GM23338 (cell line): ENCODE data around the gene NPL. TPM values are rescaled to one million over a fixed set of nuclear protein-coding genes. Genes with fewer than 3 reads are reported as not detected.

Experiments used
- ATAC-seq: fragments of 200-7000 bp; cut with Tn5 transposase; 3 replicates; pipeline ENCODE4 v1.9.1; 2020
- DNase-seq: peaks from one replicate; pipeline ENCODE4 v3.0.0-alpha.2; 2015; ENCODE audit warnings: low spot score
- H2AFZ ChIP-seq: fragments of 200-600 bp; sonication (generic); 2 replicates; pipeline ENCODE4 v1.8.0; 2016; ENCODE audit warnings: antibody characterized with exemption, mild to moderate bottlenecking, moderate library complexity
- H3F3A ChIP-seq: fragments of 200-600 bp; sonication (generic); replicated peaks from 2 replicates; pipeline ENCODE4 v1.8.0; 2017; ENCODE audit warnings: antibody characterized with exemption, mixed run types, low read depth
- H3K27ac ChIP-seq: fragments of 200-600 bp; sonication (generic); 2 replicates; pipeline ENCODE4 v1.6.1; 2016; ENCODE audit warnings: low read depth
- H3K27me3 ChIP-seq: fragments of 200-600 bp; sonication (generic); 2 replicates; pipeline ENCODE4 v1.8.0; 2016; ENCODE audit warnings: mild to moderate bottlenecking, mixed run types, moderate library complexity; ENCODE audit not compliant: insufficient read depth
- H3K36me3 ChIP-seq: fragments of 200-600 bp; sonication (generic); 2 replicates; pipeline ENCODE4 v1.8.0; 2016; ENCODE audit warnings: mild to moderate bottlenecking; ENCODE audit not compliant: insufficient read depth
- H3K4me1 ChIP-seq: fragments of 200-600 bp; sonication (generic); 2 replicates; pipeline ENCODE4 v1.8.0; 2016; ENCODE audit warnings: mild to moderate bottlenecking, moderate library complexity; ENCODE audit not compliant: insufficient read depth
- H3K4me2 ChIP-seq: fragments of 200-600 bp; sonication (generic); 2 replicates; pipeline ENCODE4 v1.7.1; 2017; ENCODE audit warnings: mixed run types
- H3K4me3 ChIP-seq: fragments of 200-600 bp; sonication (generic); 2 replicates; pipeline ENCODE4 v1.6.1; 2016; ENCODE audit warnings: mixed run types
- H3K79me2 ChIP-seq: fragments of 200-600 bp; sonication (generic); replicated peaks from 2 replicates; pipeline ENCODE4 v1.8.0; 2017; ENCODE audit warnings: mild to moderate bottlenecking; ENCODE audit not compliant: insufficient read depth
- H3K9me2 ChIP-seq: fragments of 200-600 bp; sonication (generic); 2 replicates; pipeline ENCODE4 v1.8.0; 2017; ENCODE audit not compliant: insufficient read depth
- H4K20me1 ChIP-seq: fragments of 200-600 bp; sonication (generic); replicated peaks from 2 replicates; pipeline ENCODE4 v1.8.0; 2017; ENCODE audit warnings: mild to moderate bottlenecking; ENCODE audit not compliant: insufficient read depth
- H3K27ac Mint-ChIP-seq: 2 replicates; pipeline ENCODE4 v1.8.0; 2020; ENCODE audit warnings: inconsistent platforms, mild to moderate bottlenecking, moderate library complexity, mixed read lengths
- H3K27me3 Mint-ChIP-seq: 3 replicates; pipeline ENCODE4 v1.8.0; 2022; ENCODE audit warnings: low read depth, mild to moderate bottlenecking, moderate library complexity, mixed read lengths, inconsistent platforms; ENCODE audit not compliant: insufficient read depth, poor library complexity
- H3K36me3 Mint-ChIP-seq: 3 replicates; pipeline ENCODE4 v1.8.0; 2021; ENCODE audit warnings: low read depth, mild to moderate bottlenecking, inconsistent platforms, moderate library complexity, mixed read lengths
- H3K4me1 Mint-ChIP-seq: 3 replicates; pipeline ENCODE4 v1.8.0; 2020; ENCODE audit warnings: mild to moderate bottlenecking, inconsistent platforms, mixed read lengths
- H3K4me3 Mint-ChIP-seq: 3 replicates; pipeline ENCODE4 v1.8.0; 2021; ENCODE audit warnings: moderate library complexity, mild to moderate bottlenecking, inconsistent platforms, mixed read lengths
- H3K9me3 Mint-ChIP-seq: 3 replicates; pipeline ENCODE4 v1.8.0; 2020; ENCODE audit warnings: moderate library complexity, mild to moderate bottlenecking, inconsistent platforms, mixed read lengths
- CTCF ChIP-seq, 2 experiments: fragments of 200-600 bp in 1 of 2; sonication (generic) in 1 of 2; conservative IDR thresholded peaks; 2 replicates each; pipeline versions ENCODE4 v1.5.1 to v1.6.1; 2016 to 2017; ENCODE audit warnings: antibody characterized with exemption in 2 of 2, low read depth in 2 of 2, mild to moderate bottlenecking in 2 of 2, moderate library complexity in 1 of 2
- ETS1 ChIP-seq: IDR thresholded peaks from 2 replicates; pipeline ENCODE4 v1.6.1; 2016; ENCODE audit warnings: antibody characterized with exemption
- JUNB ChIP-seq: IDR thresholded peaks from one replicate; pipeline ENCODE4 v1.6.1; 2016; ENCODE audit warnings: antibody characterized with exemption; ENCODE audit not compliant: unreplicated experiment
- NANOG ChIP-seq: IDR thresholded peaks from 2 replicates; pipeline ENCODE4 v1.6.1; 2016; ENCODE audit warnings: antibody characterized with exemption, borderline replicate concordance
- POLR2AphosphoS5 ChIP-seq: IDR thresholded peaks from 2 replicates; pipeline ENCODE4 v1.6.1; 2016; ENCODE audit warnings: antibody characterized with exemption, low read depth
- REST ChIP-seq: IDR thresholded peaks from one replicate; pipeline ENCODE4 v1.6.1; 2018; ENCODE audit warnings: antibody characterized with exemption; ENCODE audit not compliant: unreplicated experiment
- polyA plus RNA-seq: library from polyadenylated mRNA; unstranded; fragments of >200 nt; fragmentation: Nextera tagmentation; extraction: Ambion mirVana; gene quantifications from 2 replicates; pipeline ENCODE4 v1.2.1, GENCODE V29; 2016
- total RNA-seq: library from RNA; depleted of rRNA; stranded (reverse); fragments of >200 nt; shearing (Covaris generic); gene quantifications from 2 replicates; pipeline ENCODE4 v1.2.3, GENCODE V29; 2014

The NPL gene
- total and polyA plus RNA-seq, 2 experiments from 2014 or later = 2.4 to 2.8 TPM

GRCh38 chr1:182809414-182809957 is 19.9 kb downstream of the NPL start (continued):
- TF ChIP-seq REST = no peak

DNA sequence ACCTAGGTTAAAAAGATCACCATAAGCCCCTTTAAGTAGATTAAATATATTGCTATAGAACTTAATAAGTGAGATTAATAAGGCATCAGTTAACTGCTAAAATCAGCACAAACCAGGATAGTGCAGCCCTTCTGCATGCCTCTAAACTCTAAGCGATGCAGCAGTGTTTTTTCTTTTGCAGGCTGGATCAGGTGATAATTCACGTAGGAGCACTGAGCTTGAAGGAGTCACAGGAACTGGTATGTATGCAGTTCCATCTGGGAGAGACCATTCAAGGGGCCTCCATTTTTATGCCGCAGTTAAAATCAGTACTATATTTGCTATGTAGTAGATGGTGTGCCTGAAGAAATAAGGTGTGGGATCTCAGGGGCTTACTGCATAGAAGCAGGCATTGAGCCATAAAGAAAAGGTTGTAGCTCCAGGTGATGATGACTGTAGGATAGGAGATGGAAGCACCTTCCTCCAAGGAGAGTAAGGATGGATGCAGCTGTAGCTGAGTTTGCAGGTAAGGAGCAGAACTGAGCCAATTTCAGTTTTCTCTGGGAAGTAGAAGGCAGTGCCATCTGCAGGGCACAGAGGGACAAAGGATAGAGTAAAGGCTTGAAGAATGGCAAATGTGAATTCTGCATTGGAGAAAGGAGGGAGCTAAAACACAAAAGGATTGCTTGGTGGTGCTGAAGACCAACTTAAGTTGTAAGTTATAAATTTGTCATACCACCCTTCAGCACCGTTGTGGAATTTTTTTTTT is 22.6 kb downstream of the NPL start:
- Mint-ChIP-seq H3K27me3 (peaks cover 1% of the 10 kb centered on the region), H3K27ac (no peak overlapping the region), H3K4me1 (peaks cover 6% of the 10 kb centered on the region; the same call in 2 of the 3 replicates), H3K9me3 (no peaks in the 10 kb centered on the region), H3K36me3 (no peaks in the 10 kb centered on the region), H3K4me3 (no peak overlapping the region)
- H3K4me3 ChIP-seq = no peak overlapping the region
- H3K4me1 ChIP-seq = no peaks in the 10 kb centered on the region
- no peak overlapping the region for H3K27ac ChIP-seq
- no peaks in the 10 kb centered on the region for H3K36me3 ChIP-seq
- no peaks in the 10 kb centered on the region for H3K79me2 ChIP-seq
- H2AFZ ChIP-seq = no peak overlapping the region
- peak; percentile 59 for ATAC-seq
- H4K20me1 ChIP-seq = no peaks in the 10 kb centered on the region
- peak; percentile 28 to 44 for TF ChIP-seq CTCF (conservative IDR thresholded peaks at IDR 0.05; ENCODE audit: low read depth in 2 of 2)
- no peak for TF ChIP-seq POLR2AphosphoS5
- no peaks in the 10 kb centered on the region for H3K27me3 ChIP-seq
- no peaks in the 10 kb centered on the region for H3F3A ChIP-seq
- no peaks in the 10 kb centered on the region for H3K9me2 ChIP-seq
- peak; percentile 24 for DNase-seq
- H3K4me2 ChIP-seq = no peak overlapping the region

- ATAC-seq (no peak), DNase-seq (no peak)
- no peaks in the 10 kb centered on the region for H3F3A ChIP-seq
- no peak overlapping the region for H3K4me2 ChIP-seq
- no peaks in the 10 kb centered on the region for H3K27me3 ChIP-seq
- H3K9me2 ChIP-seq = no peaks in the 10 kb centered on the region
- H3K4me3 ChIP-seq = no peak overlapping the region
- H3K27ac ChIP-seq = no peak overlapping the region
- H4K20me1 ChIP-seq = no peaks in the 10 kb centered on the region
- no peak overlapping the region for H2AFZ ChIP-seq
- Mint-ChIP-seq H3K9me3 (no peaks in the 10 kb centered on the region), H3K27ac (no peak overlapping the region), H3K27me3 (no peaks in the 10 kb centered on the region), H3K36me3 (no peaks in the 10 kb centered on the region), H3K4me3 (no peak overlapping the region), H3K4me1 (peaks cover 11% of the 10 kb centered on the region; the same call in 2 of the 3 replicates)
- no peaks in the 10 kb centered on the region for H3K4me1 ChIP-seq
- no peaks in the 10 kb centered on the region for H3K36me3 ChIP-seq
- H3K79me2 ChIP-seq = no peaks in the 10 kb centered on the region
- TF ChIP-seq NANOG (no peak), ETS1 (no peak), JUNB (no peak)
These were observed 27.3 kb downstream of the NPL start for GRCh38 chr1:182816863-182817262.
